OCI-LY3 (cell line): Measurements from ENCODE around the gene LINGO4.

Source experiments
- H2AFZ ChIP-seq: fragments of 200-600, 300-600 bp; shearing (Covaris generic); 2 replicates; pipeline ENCODE4 v1.6.0; 2014; ENCODE audit warnings: antibody characterized with exemption, low read depth, low read length
- H3K27ac ChIP-seq: fragments of 200-600, 300-600 bp; sonication (generic); 2 replicates; pipeline ENCODE4 v1.5.1; 2014; ENCODE audit warnings: mild to moderate bottlenecking, low read length, moderate library complexity, mixed read lengths
- H3K27me3 ChIP-seq: fragments of 200-600, 300-600 bp; sonication (generic); 2 replicates; pipeline ENCODE4 v1.6.1; 2014; ENCODE audit warnings: low read depth, low read length, mixed read lengths
- H3K36me3 ChIP-seq: fragments of 200-600, 300-600 bp; sonication (generic); replicated peaks from 2 replicates; pipeline ENCODE3; 2014; ENCODE audit warnings: low read depth, low read length, mixed read lengths
- H3K4me1 ChIP-seq: fragments of 300-600, 200-600 bp; sonication (generic); 2 replicates; pipeline ENCODE4 v1.6.1; 2014; ENCODE audit warnings: low read length, mixed read lengths
- H3K4me2 ChIP-seq: fragments of 200-600, 300-600 bp; sonication (generic); 2 replicates; pipeline ENCODE4 v1.6.1; 2014; ENCODE audit warnings: low read length, mixed read lengths
- H3K4me3 ChIP-seq: fragments of 300-600, 200-600 bp; sonication (generic); 2 replicates; pipeline ENCODE4 v1.5.1; 2014; ENCODE audit warnings: antibody characterized with exemption, mild to moderate bottlenecking, low read length, moderate library complexity
- H3K79me2 ChIP-seq: fragments of 300-600, 200-600 bp; shearing (Covaris generic); 2 replicates; pipeline ENCODE4 v1.6.1; 2014; ENCODE audit warnings: mild to moderate bottlenecking, low read length, mixed read lengths
- H3K9ac ChIP-seq: fragments of 300-600, 200-600 bp; shearing (Covaris generic); 2 replicates; pipeline ENCODE4 v1.6.0; 2014; ENCODE audit warnings: mild to moderate bottlenecking, low read length, moderate library complexity
- H3K9me3 ChIP-seq: fragments of 200-600, 300-600 bp; shearing (Covaris generic); 2 replicates; pipeline ENCODE4 v1.6.1; 2014; ENCODE audit warnings: low read length, mixed read lengths; ENCODE audit not compliant: insufficient read depth
- H4K20me1 ChIP-seq: fragments of 200-600, 300-600 bp; sonication (generic); 2 replicates; pipeline ENCODE4 v1.6.1; 2016; ENCODE audit warnings: low read length, mixed read lengths; ENCODE audit not compliant: insufficient read depth
- CTCF ChIP-seq: fragments of 200-600, 300-600 bp; sonication (generic); IDR thresholded peaks from 2 replicates; pipeline ENCODE4 v1.5.1; 2014; ENCODE audit warnings: antibody characterized with exemption, low read length, low read depth
- EZH2phosphoT487 ChIP-seq: fragments of 200-600 bp; shearing (Covaris generic); IDR thresholded peaks from 2 replicates; pipeline ENCODE4 v1.6.1; 2018; ENCODE audit warnings: antibody characterized with exemption, mixed run types, low read depth

Gene LINGO4

GRCh38 chr1:151851886-151852285 is 46.7 kb upstream of the LINGO4 start:
- Histone ChIP-seq H4K20me1 (no peaks in the 10 kb centered on the region), H3K4me3 (no peak overlapping the region), H3K79me2 (no peaks in the 10 kb centered on the region), H3K4me2 (no peak overlapping the region), H3K9me3 (no peaks in the 10 kb centered on the region), H3K4me1 (peaks cover 8% of the 10 kb centered on the region), H3K27me3 (peaks cover 12% of the 10 kb centered on the region; the same call in 1 of the 2 replicates), H3K9ac (no peak overlapping the region), H3K36me3 (no peaks in the 10 kb centered on the region), H2AFZ (no peak overlapping the region), H3K27ac (no peak overlapping the region)
- TF ChIP-seq CTCF (no peak), EZH2phosphoT487 (no peak)

DNA sequence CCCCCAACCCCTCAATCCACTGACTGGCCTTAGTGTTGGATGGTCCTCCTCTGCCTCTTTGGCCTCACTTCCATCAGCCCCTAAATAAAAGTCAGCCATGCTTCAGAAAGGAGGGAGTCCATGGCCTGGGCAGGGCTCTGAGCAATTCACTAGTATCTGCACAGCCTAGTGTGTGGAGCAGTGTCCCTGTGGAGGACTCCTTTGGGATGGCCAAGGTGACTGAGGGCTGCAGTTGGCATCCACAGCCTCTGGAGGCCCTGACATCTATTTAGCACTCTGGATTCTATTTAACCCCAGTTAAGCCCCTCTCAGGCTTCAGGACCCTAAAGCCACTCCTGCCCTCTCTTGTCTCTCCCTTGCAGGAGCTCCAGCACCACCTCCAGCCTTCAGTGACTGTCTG is 44.7 kb upstream of the LINGO4 start:
- no peaks in the 10 kb centered on the region for H3K79me2 ChIP-seq
- H3K9ac ChIP-seq: no peak overlapping the region
- TF ChIP-seq CTCF (no peak), EZH2phosphoT487 (no peak)
- no peak overlapping the region for H3K4me2 ChIP-seq
- H3K27me3 ChIP-seq: peaks cover 12% of the 10 kb centered on the region; the same call in 1 of the 2 replicates
- no peaks in the 10 kb centered on the region for H3K9me3 ChIP-seq
- no peaks in the 10 kb centered on the region for H3K36me3 ChIP-seq
- no peak overlapping the region for H3K27ac ChIP-seq
- H3K4me3 ChIP-seq: no peak overlapping the region
- no peak overlapping the region for H2AFZ ChIP-seq
- H4K20me1 ChIP-seq: no peaks in the 10 kb centered on the region
- H3K4me1 ChIP-seq: peaks cover 18% of the 10 kb centered on the region

DNA sequence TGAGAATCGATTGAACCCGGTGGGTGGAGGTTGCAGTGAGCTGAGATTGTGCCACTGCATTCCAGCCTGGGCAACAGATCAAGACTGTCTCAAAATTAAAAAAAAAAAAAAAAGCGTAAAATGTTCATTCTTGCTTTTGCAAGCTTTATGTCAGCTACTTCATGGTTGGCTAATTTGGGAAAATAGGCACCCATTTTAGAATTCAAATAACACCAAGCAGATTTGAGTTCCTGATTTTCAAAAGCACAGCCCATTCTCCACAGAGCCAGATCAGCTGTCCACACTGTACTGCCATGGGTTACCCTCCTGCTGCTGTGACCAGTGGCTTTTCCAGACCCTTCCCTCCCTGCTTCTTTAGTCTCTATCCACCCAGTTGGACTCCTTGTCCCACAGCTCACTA is 43.9 kb upstream of the LINGO4 start:
- H2AFZ ChIP-seq: no peak overlapping the region
- no peak overlapping the region for H3K9ac ChIP-seq
- H3K4me1 ChIP-seq: peaks cover 18% of the 10 kb centered on the region
- H3K4me3 ChIP-seq: no peak overlapping the region
- no peaks in the 10 kb centered on the region for H4K20me1 ChIP-seq
- no peaks in the 10 kb centered on the region for H3K9me3 ChIP-seq
- no peak for TF ChIP-seq EZH2phosphoT487
- TF ChIP-seq CTCF: no peak
- H3K79me2 ChIP-seq: no peaks in the 10 kb centered on the region
- peaks cover 12% of the 10 kb centered on the region; the same call in 1 of the 2 replicates for H3K27me3 ChIP-seq
- H3K36me3 ChIP-seq: no peaks in the 10 kb centered on the region
- H3K27ac ChIP-seq: no peak overlapping the region
- H3K4me2 ChIP-seq: no peak overlapping the region

GRCh38 chr1:151847867-151848596 is 42.8 kb upstream of the LINGO4 start:
- peaks cover 22% of the 10 kb centered on the region for H3K4me1 ChIP-seq
- TF ChIP-seq CTCF (no peak), EZH2phosphoT487 (no peak)
- H3K27ac ChIP-seq: no peak overlapping the region
- no peaks in the 10 kb centered on the region for H3K9me3 ChIP-seq
- H3K27me3 ChIP-seq: peaks cover 12% of the 10 kb centered on the region; the same call in 1 of the 2 replicates
- no peaks in the 10 kb centered on the region for H4K20me1 ChIP-seq
- no peak overlapping the region for H3K4me3 ChIP-seq
- H3K4me2 ChIP-seq: no peak overlapping the region
- H3K36me3 ChIP-seq: no peaks in the 10 kb centered on the region
- H2AFZ ChIP-seq: no peak overlapping the region
- H3K79me2 ChIP-seq: no peaks in the 10 kb centered on the region
- H3K9ac ChIP-seq: no peak overlapping the region
